Activated CD8-positive, alpha-beta memory T cell treated with anti-CD3 and anti-CD28 coated beads, Interleukin-2, amount 50 U/mL, for 1 hour (primary cell): ENCODE results near the gene ACTC1.

ENCODE experiments used
- DNase-seq: peaks from one replicate; pipeline ENCODE4 v3.0.0-alpha.2; 2020; ENCODE audit errors: extremely low read depth

ACTC1 gene

DNA sequence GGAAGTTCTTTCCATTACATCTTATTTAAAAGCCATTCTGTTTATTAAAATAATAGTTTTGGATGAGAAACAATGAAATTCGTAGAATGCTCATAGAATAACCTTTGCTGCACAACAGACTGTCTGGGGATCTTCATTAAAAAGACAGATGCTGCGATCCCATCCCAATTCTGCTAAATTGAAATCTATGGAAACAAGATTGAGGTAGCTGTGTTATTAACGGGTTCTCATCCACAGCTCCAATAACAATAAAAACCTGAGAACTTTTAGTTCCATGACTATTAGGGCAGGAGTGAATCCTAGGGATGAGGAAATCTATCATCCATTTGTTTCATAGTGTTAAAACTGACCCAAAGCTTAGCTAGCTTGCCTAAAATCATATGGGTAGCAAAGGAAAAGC is 38.1 kb downstream of the ACTC1 start:
- no peak for DNase-seq

DNA sequence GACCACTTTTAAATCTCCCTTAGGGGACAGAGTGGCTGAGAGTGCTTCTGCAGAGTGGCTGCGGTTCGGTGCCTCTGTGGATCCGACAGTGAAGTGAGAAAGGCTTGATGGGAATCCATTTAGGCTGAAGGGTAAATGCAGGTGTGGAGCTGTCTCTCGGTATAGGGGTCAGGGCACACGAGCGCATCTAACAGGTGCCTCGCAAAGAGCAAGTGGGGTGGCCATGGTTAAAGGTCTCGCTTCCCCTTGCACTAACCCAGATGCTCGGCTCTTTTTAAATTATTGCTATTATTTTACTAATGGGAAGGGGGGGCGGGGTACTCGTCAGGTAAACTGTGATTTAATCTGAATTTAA is 40.0 kb downstream of the ACTC1 start:
- no peak for DNase-seq

DNA sequence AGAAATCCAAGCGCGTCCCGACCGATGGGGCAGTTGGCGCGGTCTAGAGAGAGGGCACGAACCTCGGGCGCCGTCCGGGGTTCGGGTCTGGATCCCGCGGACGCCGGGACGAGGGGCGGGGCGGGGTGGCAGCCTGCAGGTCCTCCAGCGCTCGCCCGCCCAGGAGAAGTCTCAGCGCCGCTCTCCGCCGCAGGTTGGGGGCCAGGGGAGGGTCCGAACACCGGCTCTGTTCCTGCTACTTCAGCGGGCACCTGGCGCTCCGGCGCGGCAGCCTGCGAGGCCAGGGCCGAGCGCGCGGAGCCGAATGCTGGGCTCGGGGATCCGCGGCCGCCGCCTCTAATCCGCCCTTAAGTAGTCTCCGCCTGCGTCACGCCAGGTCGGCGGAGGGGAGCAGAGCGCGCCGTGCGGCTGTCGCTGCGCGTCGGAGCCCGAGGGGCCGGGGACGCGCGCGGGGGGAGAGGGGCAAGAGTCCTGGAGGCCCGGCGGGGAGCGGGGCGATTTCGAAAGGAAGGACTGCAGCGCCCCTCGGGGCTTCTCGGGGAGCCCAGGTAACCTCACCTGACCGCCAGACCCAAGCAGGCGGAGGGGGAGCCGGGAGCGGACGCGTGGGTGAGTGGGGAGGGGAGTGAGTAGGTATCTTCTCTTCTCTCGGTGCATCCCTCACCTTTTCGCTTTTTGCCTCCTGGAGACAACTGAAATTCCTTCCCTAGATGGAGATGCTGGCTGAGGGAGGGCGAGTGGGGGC is 40.5 kb downstream of the ACTC1 start, which contains the start of gene GJD2:
Gene GJD2 (minus strand): TSS at position 325 of the 745 bp plus-strand sequence. CDS start 510 bp downstream, outside the sequence.
- no peak for DNase-seq

DNA sequence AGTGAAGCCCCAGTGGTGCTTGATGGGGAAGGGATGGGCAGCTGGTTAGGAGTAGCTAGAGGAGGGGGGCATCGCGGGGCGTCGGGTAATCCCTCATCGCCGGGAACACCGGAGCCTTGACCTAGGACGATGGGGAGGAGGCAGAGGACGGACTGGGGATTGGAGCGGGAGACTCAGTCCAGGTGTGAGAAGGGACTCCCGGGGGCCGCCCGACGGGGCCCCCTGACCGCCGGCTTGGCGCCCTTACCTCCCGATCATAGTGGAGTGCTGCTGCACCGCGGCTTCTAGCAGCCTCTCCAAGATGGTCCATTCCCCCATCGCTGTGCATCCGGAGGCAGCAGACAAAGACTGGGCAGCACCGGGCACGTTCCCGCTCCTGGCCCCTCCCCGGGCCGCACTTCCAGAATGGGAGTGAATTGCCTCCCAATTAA is 41.2 kb downstream of the ACTC1 start:
- no peak for DNase-seq

DNA sequence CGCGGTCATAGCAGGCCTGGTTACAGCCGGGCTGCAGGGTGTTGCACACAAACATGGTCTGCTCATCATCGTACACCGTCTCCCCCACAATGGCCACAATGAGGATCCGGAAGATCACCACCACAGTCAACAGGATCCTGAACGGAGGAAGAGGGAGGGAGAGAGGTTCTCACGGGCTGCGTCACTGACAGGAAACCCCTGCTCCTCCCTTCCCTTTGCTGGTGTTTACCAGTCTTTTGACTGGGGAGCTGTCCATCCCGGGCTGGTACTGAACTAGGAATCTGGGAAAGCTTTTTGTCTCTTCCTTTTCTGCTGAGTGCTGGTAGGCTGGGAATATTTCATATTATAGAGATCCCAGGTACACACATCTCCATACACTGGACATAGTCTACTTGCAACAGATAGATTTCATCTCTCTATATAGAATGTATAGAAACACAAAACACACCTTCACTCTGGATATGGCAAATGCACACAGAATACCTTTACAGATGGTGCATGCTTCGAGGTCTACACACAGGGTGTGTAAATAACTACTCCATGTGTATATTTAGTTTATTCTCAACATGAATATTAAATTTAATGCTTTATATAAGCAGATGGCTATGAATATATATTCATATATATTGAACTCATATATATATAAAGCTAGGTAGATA is 42.0 kb downstream of the ACTC1 start:
- DNase-seq = no peak

DNA sequence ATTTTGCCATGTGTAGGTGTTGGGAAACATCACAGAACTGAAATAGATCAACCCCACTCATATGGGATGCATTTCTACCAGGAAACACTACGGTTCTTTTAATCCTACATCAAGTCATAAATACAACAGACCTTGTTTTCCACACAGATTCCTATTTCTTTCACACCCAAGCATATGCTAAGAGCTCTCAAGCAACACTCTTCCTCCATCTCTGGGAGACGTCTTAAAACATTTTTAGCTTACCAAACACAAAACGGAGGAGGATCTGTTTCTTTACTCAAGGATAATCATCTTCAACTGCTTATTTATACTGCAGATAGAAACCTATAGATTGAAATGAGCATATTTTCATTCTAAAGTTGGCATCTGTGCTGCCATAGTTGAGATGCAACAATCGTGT is 45.7 kb downstream of the ACTC1 start:
- no peak for DNase-seq
